HG02938 (cell line): ENCODE measurements around the gene EML6.

Experiments
- ATAC-seq: cut with Tn5 transposase; IDR thresholded peaks from one replicate; pipeline ENCODE4 v1.9.1; 2021; ENCODE audit warnings: mild to moderate bottlenecking, moderate library complexity; ENCODE audit not compliant: unreplicated experiment

The EML6 gene

DNA sequence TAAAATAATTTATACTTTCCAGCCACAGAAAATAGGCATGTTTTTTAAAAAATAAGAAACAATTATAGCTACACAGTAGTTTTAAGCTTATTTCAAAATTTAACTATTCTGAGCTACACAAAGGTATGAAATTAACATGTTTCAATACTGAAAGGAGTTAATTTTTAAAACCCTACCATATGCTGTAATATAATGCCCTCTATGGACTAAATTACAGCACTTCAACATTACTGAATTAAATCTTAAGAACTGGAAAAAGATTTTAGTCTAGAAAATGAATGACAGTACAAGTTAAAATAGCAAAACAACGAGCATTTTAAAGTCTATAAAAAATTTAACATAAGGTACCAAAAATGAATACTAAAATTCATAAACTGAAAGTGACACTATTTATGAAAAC, 290.5 kb downstream of the EML6 start:
- ATAC-seq, result no peak

DNA sequence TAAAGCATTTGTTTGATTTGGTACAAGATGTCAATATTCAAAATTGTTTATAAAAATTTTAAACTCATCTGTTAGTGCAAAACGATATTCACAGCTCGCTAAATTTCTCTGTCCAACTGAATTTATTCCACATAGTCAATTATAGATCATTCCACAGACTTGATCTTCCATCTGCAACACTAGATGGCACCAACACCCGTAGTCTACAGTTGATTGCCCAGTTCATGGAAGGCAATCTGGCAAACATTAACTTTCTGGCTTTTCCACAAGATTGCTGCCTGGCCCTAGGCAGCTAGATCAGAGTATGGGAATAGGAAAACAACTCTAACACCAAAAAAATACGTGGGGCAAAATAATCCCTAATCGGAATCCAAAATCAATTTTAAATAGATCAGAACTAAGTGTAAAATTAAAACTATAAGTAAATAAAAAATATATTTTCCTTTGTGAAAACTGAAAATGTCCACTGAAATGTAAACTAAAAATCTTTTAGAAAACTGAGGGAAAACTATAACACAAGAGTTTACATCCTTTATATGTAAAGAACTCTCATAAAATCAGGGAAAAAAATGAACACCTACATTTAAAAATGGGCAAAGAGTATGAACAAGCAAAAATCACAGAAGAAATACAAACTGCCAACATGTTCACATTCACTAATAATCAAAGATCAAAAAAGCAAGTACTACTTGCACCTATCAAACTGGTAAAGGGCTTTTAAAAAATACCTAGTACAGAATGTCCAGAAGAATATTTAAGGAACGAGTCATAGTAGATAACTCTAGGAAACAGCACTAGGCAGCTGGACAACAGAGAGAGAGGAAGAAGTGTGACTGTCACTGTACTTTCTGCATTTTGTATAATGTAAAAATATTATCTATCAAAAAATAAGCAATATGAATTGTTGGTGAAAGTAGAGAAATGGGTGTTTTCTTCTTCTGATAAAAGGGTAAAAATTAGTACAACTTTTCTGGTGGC, 291.8 kb downstream of the EML6 start:
- ATAC-seq, result no peak

DNA sequence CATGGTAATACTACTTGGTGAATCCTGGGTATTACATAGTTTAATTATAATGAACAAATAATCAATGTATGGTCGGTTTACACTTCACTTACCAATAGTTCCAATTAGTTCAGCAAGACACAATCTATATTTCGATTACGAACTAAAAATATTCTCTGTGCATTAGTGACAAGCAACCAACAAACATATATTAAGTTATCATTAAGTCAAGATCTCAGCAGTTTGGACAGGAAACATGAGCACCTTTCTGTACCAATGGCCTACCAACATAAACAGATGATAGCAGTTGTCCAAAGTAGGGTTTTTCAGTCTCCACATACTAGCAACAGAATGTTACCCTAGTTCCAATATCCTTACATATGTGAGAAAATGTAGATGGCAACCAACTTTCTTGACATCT, 294.0 kb downstream of the EML6 start:
- ATAC-seq, result no peak

DNA sequence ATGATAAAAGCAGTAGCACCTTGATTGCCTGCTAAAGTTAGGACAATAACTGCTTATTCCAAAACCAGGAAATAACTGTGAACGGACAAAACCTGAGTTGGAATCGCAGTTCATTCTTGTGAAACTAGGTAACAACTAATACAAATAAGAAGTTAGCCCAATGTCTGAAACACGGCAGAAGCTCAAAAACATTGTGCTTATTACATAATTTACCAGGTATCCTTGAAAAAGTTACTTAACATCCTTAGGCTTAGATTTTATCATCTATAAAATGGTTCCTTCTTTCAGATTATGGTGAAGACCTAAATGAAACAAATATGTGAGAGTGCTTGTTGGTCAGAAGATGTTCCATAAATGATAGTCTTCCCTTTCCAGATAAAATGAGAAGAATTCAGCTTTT, 294.4 kb downstream of the EML6 start:
- no peak for ATAC-seq

DNA sequence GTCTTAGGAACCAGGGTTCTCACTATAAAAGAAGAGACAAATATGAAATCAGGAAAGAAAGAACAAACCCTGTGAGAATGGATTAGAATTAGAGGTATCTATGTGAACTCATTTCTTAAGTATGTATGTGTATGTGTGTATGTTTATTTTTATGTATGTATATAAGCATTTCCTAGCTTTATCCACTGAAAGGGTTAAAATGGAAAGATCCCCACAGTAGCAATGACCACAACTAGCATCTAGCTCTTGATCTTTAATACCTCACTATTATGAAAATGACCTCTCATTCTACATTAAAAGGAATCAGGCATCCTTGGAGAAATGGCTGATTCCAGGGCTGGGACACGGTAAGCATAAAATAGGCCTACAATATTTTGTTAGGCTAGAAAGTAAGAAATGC, 295.2 kb downstream of the EML6 start:
- no peak for ATAC-seq

DNA sequence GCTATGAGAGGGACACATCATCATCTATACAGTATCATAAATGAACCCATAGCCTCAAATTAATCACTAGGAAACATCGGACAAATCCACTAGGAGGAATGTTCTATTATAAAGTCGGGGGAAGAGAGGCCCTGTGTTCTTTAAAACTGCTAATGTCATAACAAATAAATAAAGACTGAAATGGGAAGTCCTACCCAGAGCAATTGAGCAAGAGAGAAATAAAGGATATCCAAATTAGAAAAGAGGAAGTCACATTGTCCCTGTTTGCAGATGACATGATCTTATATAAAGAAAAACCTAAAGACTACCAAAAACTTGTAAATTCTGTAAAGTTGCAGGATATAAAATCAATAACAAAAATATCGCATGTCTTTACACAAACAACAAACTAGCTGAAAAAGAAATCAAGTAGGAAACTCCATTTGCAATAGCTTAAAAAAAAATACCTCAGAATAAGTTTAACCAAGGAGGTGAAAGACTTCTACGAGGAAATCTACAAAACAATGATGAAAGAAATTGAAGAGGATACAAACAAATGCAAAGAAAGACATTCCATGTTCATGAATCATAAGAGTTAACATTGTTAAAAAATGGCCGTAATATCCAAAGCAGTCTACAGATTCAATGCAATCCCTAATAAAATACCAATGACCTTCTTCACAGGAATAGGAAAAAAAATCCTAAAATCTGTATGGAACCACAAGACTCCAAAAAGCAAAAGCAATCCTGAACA, 296.2 kb downstream of the EML6 start:
- no peak for ATAC-seq
